Loucy (cell line): ENCODE data around the gene SNAPC4.

Experiments used
- EZH2phosphoT487 ChIP-seq: fragments of 200-600 bp; IDR thresholded peaks from 2 replicates; pipeline ENCODE4 v1.6.1; 2018; ENCODE audit warnings: antibody characterized with exemption, mild to moderate bottlenecking, moderate library complexity, borderline replicate concordance
- TF ChIP-seq, protein P1 (sequence below): fragments of 200-600 bp; sonication (generic); conservative IDR thresholded peaks from 2 replicates; pipeline ENCODE4 v1.5.1; 2014; ENCODE audit warnings: mild to moderate bottlenecking, antibody characterized with exemption, low read length

DNA sequence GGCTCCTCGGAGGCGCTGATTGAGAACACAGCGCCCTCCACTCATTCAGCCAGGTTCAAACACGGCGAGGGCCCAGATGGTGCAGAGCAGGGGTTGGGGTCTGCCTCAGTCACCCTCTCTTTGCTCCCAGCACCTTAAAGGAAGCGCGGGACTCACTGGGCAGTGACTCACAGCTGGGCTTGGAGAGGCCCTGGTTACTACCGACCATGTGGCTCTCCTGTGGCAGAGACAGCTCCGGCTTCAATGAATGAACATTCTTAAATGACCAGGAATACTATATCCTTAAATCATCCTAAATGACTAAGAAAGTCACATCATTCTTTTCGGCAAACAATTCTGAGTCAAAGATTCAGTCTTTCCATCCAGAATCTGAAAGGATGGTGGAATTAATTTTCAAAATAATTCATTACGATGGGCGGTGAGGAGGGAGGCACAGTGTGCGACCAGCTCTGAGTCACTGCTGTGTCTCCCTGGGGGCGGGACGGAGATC is 41.3 kb upstream of the SNAPC4 start:
- TF ChIP-seq, protein P1, sequence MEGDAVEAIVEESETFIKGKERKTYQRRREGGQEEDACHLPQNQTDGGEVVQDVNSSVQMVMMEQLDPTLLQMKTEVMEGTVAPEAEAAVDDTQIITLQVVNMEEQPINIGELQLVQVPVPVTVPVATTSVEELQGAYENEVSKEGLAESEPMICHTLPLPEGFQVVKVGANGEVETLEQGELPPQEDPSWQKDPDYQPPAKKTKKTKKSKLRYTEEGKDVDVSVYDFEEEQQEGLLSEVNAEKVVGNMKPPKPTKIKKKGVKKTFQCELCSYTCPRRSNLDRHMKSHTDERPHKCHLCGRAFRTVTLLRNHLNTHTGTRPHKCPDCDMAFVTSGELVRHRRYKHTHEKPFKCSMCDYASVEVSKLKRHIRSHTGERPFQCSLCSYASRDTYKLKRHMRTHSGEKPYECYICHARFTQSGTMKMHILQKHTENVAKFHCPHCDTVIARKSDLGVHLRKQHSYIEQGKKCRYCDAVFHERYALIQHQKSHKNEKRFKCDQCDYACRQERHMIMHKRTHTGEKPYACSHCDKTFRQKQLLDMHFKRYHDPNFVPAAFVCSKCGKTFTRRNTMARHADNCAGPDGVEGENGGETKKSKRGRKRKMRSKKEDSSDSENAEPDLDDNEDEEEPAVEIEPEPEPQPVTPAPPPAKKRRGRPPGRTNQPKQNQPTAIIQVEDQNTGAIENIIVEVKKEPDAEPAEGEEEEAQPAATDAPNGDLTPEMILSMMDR, result no peak
- TF ChIP-seq EZH2phosphoT487, result no peak
